Erythroblast (primary cell): Measurements from ENCODE around the gene IFIT3.

Source experiments
- GATA1 ChIP-seq: IDR thresholded peaks from 2 replicates; pipeline ENCODE4 v1.6.1; 2011; ENCODE audit warnings: low read depth, mild to moderate bottlenecking, control low read depth, low read length, moderate library complexity
- POLR2A ChIP-seq: IDR thresholded peaks from 2 replicates; pipeline ENCODE4 v1.6.1; 2011; ENCODE audit warnings: mild to moderate bottlenecking, low read length

DNA sequence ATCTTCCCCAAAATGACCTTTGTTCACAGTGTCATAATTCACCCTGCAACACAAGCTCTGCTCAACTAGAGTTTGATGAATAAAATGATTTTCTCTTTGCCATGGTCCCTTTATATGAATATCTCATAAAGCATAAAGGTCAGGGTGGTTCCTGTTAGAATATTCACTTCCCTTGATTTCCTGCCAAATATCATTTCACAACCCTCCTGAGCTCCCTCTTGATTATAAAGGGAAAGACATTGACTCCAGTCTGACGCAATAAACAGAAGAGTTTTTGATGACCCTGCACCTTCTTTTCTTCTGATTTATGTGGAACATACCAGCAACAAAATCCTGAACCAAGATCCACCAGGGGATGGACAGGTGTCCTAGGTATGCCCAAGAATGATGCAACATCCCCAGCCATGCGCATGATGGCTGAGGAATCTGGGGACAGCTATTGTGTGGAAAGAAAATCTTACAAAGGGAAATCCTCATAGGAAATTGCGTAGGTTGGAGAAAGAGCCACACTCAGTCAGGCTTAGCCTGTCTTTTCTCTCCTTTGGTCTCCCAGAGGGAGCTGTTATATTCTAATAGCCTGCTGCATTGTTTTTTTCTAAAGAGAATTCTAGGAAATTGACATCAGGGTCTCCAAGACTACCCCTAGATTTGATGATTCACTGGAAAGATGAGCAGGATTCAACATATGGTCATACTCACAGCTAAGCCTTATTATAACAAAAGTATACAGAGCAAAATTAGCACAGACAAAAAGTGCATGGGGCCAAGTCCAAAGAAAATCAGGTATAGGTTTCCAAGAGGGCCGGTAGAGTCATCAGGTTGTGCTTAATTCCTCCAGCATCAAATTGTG, 18.8 kb downstream of the IFIT3 start:
- no peak for TF ChIP-seq POLR2A
- no peak for TF ChIP-seq GATA1
